ENCODE results near the gene SUDS3. TPM values are rescaled to one million over a fixed set of nuclear protein-coding genes. Genes with fewer than 3 reads are reported as not detected.

Gene SUDS3
- 10 to 100 TPM; 27.3 to 30.0 TPM for total RNA-seq

- Mint-ChIP-seq H3K27me3 (peaks cover 6% of the 10 kb centered on the region), H3K4me3 (peak within 1 kb of the TSS; percentile 94), H3K4me1 (peaks cover 27% of the 10 kb centered on the region), H3K9me3 (no peaks in the 10 kb centered on the region), H3K27ac (peak within 1 kb of the TSS; percentile 99), H3K36me3 (peaks cover 7% of the 10 kb centered on the region)
- ATAC-seq (ENCODE audit: low read depth) (peak; percentile 20), DNase-seq (peak; percentile 97)
- POLR2A ChIA-PET: interaction anchor here (0.5 to 2.3 kb wide), 12 partner anchors 19 to 1188 kb away, joined by 3 to 30 read pairs (median 5); partner anchors contain the start of genes PEBP1 and WSB2
These were observed at the start of gene SUDS3 for GRCh38 chr12:118376089-118377020. Gene SUDS3 (plus strand): TSS chr12:118376555. CDS start chr12:118376692, 137 bp downstream.

- peaks cover 8% of the 10 kb centered on the region for H3K4me1 Mint-ChIP-seq
- H3K4me3 Mint-ChIP-seq: no peak overlapping the region
- DNase-seq: no peak
These were observed 49.4 kb upstream of the SUDS3 start for GRCh38 chr12:118326991-118327390.

GRCh38 chr12:118327391-118327790, 49.0 kb upstream of the SUDS3 start:
- Mint-ChIP-seq H3K36me3 (peaks cover 24% of the 10 kb centered on the region), H3K27ac (no peak overlapping the region), H3K9me3 (no peaks in the 10 kb centered on the region), H3K4me3 (no peak overlapping the region), H3K4me1 (peaks cover 8% of the 10 kb centered on the region), H3K27me3 (no peaks in the 10 kb centered on the region)
- POLR2A ChIA-PET: no interaction called here
- DNase-seq (no peak), ATAC-seq (ENCODE audit: low read depth) (no peak)

More at GRCh38 chr12:118326991-118327390, 49.4 kb upstream of the SUDS3 start:
- H3K27me3 Mint-ChIP-seq: no peaks in the 10 kb centered on the region
- H3K27ac Mint-ChIP-seq: no peak overlapping the region
- POLR2A ChIA-PET: no interaction called here
- ATAC-seq (ENCODE audit: low read depth): no peak
- H3K36me3 Mint-ChIP-seq: peaks cover 23% of the 10 kb centered on the region
- no peaks in the 10 kb centered on the region for H3K9me3 Mint-ChIP-seq

- H3K27me3 Mint-ChIP-seq: no peaks in the 10 kb centered on the region
These were observed 47.6 kb upstream of the SUDS3 start for GRCh38 chr12:118328486-118329330.

GRCh38 chr12:118330421-118331018, 45.8 kb upstream of the SUDS3 start:
- Mint-ChIP-seq H3K9me3 (no peaks in the 10 kb centered on the region), H3K27me3 (no peaks in the 10 kb centered on the region), H3K27ac (no peak overlapping the region), H3K4me1 (peaks cover 7% of the 10 kb centered on the region), H3K4me3 (no peak overlapping the region), H3K36me3 (peaks cover 38% of the 10 kb centered on the region)
- POLR2A ChIA-PET: no interaction called here
- ATAC-seq (ENCODE audit: low read depth) (no peak), DNase-seq (no peak)

More at GRCh38 chr12:118328486-118329330, 47.6 kb upstream of the SUDS3 start:
- POLR2A ChIA-PET: no interaction called here
- no peak for DNase-seq
- no peak for ATAC-seq (ENCODE audit: low read depth)
- H3K27ac Mint-ChIP-seq: no peak overlapping the region
- H3K4me1 Mint-ChIP-seq: peaks cover 8% of the 10 kb centered on the region
- H3K36me3 Mint-ChIP-seq: peaks cover 35% of the 10 kb centered on the region
- H3K4me3 Mint-ChIP-seq: no peak overlapping the region
- no peaks in the 10 kb centered on the region for H3K9me3 Mint-ChIP-seq

DNA sequence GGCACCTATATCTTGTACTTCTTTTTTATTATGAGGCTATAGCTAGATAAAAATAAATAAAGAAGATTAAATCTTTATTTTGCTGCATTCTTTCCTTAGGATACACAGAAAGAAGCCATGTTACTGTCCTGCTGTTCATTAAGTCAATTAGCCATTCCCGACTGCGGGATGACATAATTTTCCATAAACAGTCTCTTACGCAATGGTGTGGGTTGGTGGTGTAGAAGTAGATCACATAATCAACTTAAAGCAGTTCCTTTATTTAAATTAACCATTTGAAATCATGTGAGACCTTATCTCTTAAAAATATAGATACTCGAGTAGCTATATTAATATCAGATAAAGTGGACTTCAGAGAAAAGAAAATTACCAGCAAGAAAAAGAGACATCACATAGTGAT, 43.8 kb upstream of the SUDS3 start:
- Mint-ChIP-seq H3K36me3 (peaks cover 41% of the 10 kb centered on the region), H3K27me3 (no peaks in the 10 kb centered on the region), H3K9me3 (no peaks in the 10 kb centered on the region), H3K27ac (no peak overlapping the region), H3K4me3 (no peak overlapping the region), H3K4me1 (peaks cover 8% of the 10 kb centered on the region)
- ATAC-seq (ENCODE audit: low read depth) (no peak), DNase-seq (no peak)
- POLR2A ChIA-PET: no interaction called here

- ATAC-seq (ENCODE audit: low read depth) (no peak), DNase-seq (no peak)
- POLR2A ChIA-PET: no interaction called here
- no peak overlapping the region for H3K27ac Mint-ChIP-seq
- H3K36me3 Mint-ChIP-seq: peaks cover 42% of the 10 kb centered on the region
- no peak overlapping the region for H3K4me3 Mint-ChIP-seq
- H3K4me1 Mint-ChIP-seq: peaks cover 12% of the 10 kb centered on the region
- no peaks in the 10 kb centered on the region for H3K9me3 Mint-ChIP-seq
- H3K27me3 Mint-ChIP-seq: no peaks in the 10 kb centered on the region
These were observed 42.1 kb upstream of the SUDS3 start for GRCh38 chr12:118334241-118334640.

GRCh38 chr12:118334939-118335567, 41.3 kb upstream of the SUDS3 start:
- no peak for ATAC-seq (ENCODE audit: low read depth)
- Mint-ChIP-seq H3K9me3 (no peaks in the 10 kb centered on the region), H3K36me3 (peaks cover 38% of the 10 kb centered on the region), H3K27me3 (no peaks in the 10 kb centered on the region), H3K4me3 (no peak overlapping the region), H3K4me1 (peaks cover 12% of the 10 kb centered on the region), H3K27ac (no peak overlapping the region)
- POLR2A ChIA-PET: no interaction called here
- DNase-seq: no peak

- H3K36me3 Mint-ChIP-seq: peaks cover 33% of the 10 kb centered on the region
- DNase-seq (no peak), ATAC-seq (ENCODE audit: low read depth) (no peak)
- peaks cover 7% of the 10 kb centered on the region for H3K4me1 Mint-ChIP-seq
- no peak overlapping the region for H3K27ac Mint-ChIP-seq
- H3K9me3 Mint-ChIP-seq: no peaks in the 10 kb centered on the region
- POLR2A ChIA-PET: no interaction called here
- H3K27me3 Mint-ChIP-seq: no peaks in the 10 kb centered on the region
- H3K4me3 Mint-ChIP-seq: no peak overlapping the region
These were observed 40.2 kb upstream of the SUDS3 start for GRCh38 chr12:118336123-118336522.

DNA sequence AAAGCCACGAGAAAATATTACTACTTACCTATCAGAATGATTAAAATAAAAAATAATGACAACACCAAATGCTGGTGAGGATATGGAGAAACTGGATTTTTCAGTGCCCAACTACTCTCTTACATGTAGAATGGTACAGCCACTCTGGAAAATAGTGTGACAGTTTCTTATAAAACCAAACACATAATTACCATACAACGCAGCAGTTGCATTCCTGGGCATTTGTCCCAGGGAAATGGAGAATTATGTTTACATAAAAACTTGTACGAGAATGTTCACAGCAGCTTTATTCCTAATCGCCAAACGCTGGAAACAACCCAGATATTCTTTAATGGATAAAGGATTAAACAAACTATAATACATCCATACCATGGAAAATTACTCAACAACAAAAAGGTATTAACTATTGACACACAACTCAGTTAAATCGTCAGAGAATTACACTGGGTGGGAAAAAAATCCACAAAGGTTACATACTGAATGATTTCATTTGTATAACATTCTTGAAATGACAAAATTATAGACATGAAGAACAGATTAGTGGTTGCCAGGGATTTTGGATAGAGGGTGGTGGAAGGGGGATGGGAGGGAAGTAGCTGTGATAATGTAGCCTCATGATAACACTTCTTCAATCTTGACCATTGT, 39.0 kb upstream of the SUDS3 start:
- Mint-ChIP-seq H3K4me3 (no peak overlapping the region), H3K27me3 (no peaks in the 10 kb centered on the region), H3K4me1 (peaks cover 7% of the 10 kb centered on the region), H3K36me3 (peaks cover 31% of the 10 kb centered on the region), H3K9me3 (no peaks in the 10 kb centered on the region), H3K27ac (no peak overlapping the region)
- POLR2A ChIA-PET: no interaction called here
- no peak for DNase-seq
- ATAC-seq (ENCODE audit: low read depth): no peak

DNA sequence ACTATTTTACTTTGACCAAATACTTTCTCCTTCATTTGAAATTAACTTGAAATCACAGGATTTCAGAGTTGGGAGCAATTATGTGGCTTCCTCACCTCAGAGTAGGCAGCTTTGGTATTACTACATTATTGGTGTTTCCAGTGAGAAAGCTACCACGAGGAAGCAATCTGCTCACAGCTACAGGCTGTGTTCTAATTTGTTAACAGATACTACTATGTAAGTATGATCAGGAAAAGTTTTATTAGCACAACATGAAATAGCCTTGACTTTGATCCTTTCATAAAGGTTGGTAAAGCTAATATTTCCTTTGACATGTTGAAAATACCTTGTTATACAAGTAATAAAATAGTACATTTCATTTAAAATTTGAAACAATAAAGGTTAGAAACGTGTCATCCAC, 34.3 kb upstream of the SUDS3 start:
- H3K27me3 Mint-ChIP-seq: no peaks in the 10 kb centered on the region
- no peaks in the 10 kb centered on the region for H3K9me3 Mint-ChIP-seq
- peaks cover 6% of the 10 kb centered on the region for H3K4me1 Mint-ChIP-seq
- no peak for ATAC-seq (ENCODE audit: low read depth)
- peaks cover 7% of the 10 kb centered on the region for H3K36me3 Mint-ChIP-seq
- no peak for DNase-seq
- POLR2A ChIA-PET: no interaction called here
- H3K27ac Mint-ChIP-seq: no peak overlapping the region
- H3K4me3 Mint-ChIP-seq: no peak overlapping the region

DNA sequence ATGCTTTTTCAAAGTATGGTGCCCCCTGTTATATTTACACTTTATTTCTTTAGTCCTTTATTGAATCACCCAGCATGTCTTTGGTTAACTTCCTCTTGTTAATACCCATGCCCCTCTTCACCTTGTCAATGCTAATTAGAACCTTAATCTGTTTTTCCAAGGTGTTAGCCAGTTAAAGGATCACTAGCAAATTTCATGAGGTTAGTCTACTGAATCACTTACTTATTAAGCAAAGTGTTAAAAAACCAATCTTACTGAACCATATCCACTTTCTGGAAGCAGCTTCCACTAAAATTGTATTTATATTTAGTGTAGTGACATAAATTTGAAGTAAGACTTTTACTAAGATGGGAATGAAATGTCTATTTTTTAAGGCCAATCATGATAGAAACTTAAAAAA, 31.5 kb upstream of the SUDS3 start:
- no peak overlapping the region for H3K4me3 Mint-ChIP-seq
- no peak overlapping the region for H3K27ac Mint-ChIP-seq
- H3K36me3 Mint-ChIP-seq: peaks cover 6% of the 10 kb centered on the region
- no peaks in the 10 kb centered on the region for H3K27me3 Mint-ChIP-seq
- H3K4me1 Mint-ChIP-seq: peaks cover 2% of the 10 kb centered on the region
- no peaks in the 10 kb centered on the region for H3K9me3 Mint-ChIP-seq
- DNase-seq (no peak), ATAC-seq (ENCODE audit: low read depth) (no peak)
- POLR2A ChIA-PET: no interaction called here
